ENCODE measurements around the gene HS3ST1.

The HS3ST1 gene

DNA sequence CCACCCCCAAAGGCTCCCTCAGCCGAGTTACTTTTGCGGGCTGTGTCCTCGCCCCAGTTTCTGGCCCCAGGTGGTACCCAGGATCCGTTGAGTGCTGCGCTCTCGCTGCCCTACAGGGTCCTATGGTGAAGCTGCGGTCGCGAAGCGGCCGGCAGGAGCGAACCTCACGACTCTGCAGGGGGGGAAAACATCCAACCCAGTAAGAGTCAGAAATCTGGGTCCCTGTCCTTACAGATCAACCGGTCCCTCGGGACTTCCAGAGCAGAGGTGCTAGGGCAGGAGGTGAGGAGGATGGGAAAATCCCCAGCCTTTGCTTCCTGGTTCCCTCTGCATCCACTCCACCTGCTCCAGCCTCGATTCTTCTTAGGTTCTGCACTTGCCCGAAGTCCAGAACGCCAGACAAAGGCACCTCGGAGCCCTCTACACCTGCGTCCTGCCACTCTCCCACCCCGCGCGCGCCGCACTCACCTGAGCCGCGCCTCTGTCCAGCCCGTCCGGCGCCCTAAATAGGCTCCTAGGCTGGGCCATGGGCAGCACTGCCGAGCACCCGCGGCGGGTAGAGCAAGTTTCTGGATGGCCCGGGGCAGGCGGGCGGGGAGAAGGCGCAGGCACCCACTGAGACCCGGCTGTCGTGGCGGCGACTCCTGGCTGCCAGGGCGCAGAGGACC lies at the start of gene HS3ST1:
Gene HS3ST1, minus strand, starts transcription at position 664 of the 668 bp plus-strand sequence. CDS start 28,889 bp downstream, outside the sequence.
- DNase-seq: peak in 1 of 2 donors; percentile 1

DNA sequence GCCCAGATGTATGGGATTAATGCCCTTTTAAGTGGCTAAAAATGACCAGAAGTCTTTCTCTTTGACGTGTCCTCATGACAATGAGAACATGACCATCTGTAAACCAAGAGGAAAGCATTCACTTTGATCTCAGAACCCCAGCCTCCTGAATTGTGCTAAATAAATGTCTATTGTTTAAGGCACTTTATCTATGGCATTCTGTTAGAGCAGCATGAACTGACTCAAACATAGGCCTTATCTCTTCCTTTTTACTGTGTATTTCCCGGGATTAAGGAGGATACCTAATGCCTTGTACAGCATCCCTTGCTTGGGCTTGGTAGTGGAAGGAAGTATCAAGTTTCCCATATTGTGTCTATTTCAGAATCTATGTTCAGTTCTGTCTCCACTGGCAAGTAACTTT lies 47.2 kb upstream of the HS3ST1 start:
- no peak for DNase-seq

DNA sequence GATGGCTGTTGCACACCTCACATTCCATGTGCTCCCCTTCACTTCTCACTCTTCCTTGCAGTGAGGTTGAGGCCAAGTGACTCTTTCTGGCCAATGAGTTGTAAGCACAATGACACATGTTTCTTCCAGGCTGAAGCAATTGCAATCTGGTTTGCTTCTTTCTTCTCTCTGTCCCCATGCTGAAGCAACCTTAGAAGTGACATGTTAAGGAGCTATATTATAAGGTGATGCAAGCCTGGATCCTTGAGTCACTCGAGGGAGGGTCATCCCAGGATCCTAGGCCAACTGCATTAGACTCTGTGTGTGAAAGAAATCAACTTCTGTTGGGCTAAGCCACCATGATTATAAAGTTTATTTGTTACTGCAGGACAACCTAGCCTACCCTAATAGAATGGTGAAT lies 45.5 kb upstream of the HS3ST1 start:
- no peak for DNase-seq

DNA sequence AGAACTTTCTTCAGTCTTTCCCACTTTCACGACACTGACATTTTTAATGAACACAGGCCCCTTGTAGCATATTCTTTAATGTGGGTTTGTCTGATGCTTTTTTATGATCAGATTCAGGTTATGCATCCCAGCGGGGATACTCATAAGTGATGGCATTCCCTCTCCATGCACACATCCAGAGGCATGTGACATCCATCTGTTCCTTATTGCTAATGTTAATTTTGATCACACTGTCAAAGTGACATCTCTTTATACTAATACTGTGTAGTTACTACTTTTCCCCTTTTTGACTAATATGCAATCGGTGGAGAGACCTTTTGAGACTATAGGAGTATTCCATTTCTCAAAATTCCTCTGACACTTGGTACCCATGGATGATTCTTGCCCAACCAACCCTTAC lies 43.8 kb upstream of the HS3ST1 start:
- no peak for DNase-seq

DNA sequence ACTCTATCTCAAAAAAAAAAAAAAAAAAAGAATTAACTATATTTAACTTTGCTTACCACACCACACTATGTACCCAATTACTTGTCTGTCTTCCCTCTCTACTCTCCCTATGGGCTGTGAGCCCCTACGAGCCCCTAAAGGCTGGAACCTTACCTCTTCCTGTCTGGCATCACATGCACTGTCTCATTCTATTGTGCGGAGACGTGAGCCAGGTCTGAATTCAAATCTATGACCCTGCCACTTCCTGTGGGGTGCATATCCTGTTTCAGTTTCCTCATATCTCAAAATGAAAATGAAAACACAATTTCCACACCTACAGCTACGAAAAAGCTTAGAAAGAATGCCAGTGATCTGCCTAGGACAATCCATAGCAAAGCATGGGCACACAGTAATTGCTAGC lies 42.9 kb upstream of the HS3ST1 start:
- DNase-seq: peak; percentile 44 to 52

DNA sequence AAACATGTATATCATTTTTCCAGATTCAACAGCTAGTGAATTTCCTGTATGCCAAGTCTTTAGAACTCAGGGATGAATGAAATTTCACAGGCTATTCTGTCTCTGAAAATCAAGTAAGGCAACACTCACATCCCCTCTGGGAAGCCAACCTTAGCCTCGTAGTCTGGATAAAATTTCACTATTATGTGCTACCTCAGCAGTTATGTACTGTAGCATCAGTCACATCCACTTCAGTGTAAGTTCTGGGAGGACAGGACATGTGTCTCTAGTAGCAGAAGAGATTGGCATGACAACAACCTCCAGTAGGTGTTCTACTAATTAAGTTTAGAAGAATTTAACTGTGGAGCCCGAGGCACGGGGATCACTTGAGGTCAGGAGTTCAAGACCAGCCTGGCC lies 42.4 kb upstream of the HS3ST1 start:
- DNase-seq: no peak

DNA sequence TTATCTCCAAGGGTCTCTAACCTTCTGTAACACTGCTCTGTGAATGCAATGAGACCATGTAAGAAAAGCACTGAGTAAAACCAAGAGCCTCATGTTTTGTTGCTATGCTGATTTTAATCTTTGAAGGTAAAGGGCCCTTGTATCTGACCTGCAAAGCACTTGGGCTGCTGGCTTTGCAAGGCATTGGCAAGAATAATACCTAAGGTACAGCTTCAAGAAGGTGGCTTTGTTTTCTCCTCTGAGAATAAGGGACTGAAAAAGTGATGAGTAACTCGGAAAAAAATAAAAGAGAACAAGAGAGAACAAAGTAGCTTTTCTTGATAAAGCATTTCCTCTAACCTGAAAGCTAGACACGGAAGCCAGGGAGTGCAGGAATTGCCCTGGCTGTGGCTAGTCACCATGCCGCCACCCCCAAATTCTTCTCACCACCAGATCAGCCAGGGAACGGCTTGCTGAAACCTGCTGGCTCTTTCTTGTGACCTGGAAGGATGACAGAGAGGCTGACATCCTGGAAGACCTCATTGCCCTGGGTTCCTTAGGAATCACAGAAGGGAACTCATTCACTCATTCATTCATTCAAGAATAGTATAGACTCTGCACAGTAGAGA lies 41.8 kb upstream of the HS3ST1 start:
- DNase-seq: peak; percentile 11 to 14

DNA sequence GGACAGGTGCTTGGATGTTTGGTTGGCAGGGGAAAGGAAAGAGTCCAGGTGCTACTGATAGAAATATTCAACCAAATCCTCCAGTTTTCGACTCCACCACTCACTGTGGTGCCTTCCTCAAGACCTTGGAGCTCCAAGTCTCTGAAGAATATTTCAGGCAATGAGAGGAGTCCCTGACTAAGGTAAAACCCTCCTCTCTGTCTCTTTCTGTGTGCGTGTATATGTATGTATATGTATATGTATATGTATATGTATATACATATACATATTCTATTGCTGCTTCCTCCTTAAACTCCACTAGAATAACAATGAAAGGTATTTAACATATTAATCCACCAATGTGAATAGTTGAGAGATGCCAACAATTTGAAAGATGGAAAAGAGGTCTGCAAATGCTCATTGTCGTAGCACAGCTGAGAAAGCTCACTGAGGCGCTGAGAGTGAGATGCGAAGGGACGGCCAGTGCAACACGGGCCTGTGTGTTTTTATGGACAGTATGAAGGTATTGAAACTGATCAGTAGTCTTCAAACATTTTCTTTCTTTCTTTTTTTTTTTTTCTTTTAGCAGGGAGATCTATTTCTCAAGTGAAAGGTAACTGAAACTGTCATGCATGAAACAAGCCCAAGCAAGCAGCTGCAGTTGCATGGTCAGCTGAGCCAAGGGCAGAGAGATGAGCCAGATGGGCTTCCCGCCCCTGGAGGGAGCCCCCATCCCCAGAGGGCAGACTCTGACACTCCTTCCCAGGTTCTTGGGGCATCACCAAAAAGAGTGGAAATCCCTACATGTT lies 41.1 kb upstream of the HS3ST1 start:
- no peak for DNase-seq

DNA sequence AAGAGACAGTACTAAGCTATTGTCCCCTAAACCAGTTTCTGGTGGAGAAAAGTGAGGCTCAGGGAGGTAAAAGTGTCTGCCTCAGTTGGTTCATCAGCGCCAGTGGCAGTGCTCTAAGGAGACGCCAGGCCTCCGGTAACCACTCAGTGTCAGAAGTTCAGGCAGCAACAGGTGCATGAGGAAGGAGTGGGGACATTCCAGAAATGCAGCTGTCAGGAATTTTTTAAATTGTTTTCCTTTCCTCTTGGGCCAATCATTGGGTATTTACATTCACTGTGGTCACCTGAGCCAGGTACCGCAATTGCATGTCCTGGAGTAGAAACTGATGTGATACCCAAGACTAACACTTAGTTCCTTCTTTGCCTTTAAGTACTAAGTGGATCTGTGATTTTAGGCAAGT lies 40.2 kb upstream of the HS3ST1 start:
- DNase-seq: no peak

DNA sequence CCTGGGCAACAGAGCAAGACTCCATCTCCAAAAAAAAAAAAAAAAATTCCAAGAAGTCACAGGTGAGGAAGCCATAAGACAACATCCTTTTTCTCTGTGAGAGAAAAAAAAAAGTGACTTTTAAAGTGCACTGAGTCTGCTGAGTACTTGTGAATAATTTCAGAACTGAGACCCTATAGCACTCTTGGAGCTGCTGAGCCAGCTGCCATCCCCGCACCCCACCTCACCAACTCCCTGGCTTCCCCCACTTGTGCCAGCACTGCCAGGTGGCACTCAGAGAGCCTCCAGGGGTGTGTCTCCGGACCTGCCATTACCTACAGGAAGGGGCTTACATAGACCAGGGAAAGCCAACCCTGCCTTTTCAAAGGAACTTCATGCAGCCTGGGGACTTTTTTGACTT lies 39.2 kb upstream of the HS3ST1 start:
- DNase-seq: no peak

DNA sequence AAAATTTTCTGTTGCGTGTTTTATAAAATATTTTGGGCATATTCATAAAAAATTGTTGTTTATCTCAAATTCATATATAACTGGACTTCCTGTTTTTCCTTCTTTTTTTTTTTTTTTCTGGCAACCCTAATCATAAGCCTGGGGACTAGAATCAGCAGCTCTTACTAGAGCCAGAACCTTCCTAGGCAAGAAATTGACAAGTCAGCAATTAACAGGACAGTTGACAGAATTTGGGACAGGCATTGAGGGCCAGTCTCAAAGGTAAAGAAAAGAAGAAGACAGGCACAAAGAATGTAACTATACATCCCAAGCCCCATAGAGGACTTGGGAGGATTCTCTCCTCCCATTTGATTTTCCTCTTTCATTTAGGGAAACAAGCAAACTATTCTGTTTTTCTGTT lies 35.0 kb upstream of the HS3ST1 start:
- no peak for DNase-seq

DNA sequence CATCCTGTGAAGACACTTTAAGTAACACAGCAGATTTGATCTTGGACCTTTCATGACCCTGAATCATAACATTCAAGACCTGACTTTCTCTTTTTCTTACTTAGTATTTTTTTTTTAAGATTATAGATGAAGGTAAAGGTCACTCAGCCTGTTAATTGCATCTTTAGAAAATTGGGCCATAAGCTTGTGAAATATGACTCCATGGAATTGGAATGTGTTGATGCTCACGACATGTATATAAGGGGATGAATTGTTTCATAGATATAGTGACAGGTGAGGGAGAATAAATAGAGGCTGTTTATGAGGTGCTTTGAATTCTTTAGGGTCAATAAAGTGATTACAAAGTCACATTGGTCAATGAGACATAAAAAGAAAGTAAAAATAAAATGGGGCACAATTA lies 27.7 kb upstream of the HS3ST1 start:
- DNase-seq: no peak

DNA sequence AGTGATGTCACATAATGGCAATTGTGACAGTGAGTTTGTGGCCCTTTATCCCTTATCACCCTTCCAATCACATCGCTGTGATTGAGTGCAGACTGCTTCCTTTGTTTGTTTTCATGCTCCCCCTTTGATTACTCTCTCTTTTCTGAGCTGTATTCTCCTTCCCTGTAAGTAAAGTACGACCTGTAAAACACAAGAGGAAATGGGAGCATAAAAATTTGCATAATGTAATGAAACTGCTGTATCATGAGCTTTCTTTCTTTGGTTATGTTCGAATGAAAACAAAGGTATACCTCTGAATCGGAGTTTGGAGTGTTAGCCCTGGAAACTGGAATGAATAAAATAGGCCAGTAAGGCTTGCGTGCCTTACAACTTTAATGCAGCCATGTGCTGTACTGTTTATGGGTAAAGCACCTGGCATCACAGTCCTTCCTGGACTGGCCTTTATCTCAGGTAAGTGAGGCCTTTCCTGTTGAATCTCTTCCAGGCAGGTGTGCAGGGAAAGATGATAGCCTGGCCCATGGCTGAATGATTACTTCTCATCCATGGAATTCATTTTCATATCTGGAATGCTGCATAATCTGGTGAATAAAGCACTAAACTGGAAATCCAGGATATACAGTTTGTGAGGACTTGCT lies 26.6 kb upstream of the HS3ST1 start:
- DNase-seq: no peak

DNA sequence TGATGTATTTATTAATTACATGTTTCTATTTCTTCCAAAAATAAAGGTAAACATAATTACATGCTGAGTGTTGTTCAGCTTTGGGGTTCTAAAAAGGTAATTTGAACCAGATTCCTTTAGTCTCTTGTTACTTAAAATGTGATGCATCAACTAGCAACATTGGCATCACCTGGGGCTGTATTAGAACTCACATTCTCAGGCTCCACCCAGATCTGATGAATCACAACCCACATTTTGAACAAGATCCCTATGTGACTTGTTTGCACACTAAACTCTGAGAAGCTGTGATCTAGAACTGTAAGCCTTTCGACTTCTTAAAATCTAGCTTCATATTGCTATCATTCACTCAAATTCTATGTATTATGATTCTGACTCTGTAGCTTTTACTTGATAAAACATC lies 23.0 kb upstream of the HS3ST1 start:
- DNase-seq: no peak

DNA sequence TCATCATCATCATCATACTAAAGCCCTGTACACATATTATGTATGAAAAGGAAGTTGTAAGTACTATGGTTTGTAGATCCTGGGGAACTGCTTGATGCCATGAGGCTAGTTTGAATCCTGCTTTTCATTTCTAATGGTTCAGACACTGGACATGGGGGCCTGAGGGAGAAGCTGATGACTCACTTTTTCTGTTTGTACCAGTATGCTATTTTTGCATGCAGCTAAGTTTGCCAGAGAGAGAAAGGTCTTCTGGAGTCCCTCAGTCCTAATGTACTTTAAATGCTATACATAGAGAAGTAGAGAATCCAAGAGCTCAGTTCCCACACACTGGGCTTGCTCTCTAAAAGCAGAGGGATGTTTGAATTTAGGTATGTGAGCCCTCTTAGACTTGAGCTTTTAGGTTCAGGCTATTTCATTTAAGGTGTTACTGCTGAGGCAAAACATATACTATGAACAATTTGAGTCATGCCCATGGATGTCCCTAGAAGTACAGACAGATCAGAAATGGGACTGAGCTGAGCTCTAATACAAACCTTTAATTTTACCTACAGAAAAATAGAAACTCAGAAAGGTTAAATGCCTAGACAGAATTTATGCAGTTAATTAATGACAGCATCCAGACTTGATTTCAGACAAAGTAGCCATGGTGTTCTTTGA lies 17.6 kb upstream of the HS3ST1 start:
- no peak for DNase-seq

DNA sequence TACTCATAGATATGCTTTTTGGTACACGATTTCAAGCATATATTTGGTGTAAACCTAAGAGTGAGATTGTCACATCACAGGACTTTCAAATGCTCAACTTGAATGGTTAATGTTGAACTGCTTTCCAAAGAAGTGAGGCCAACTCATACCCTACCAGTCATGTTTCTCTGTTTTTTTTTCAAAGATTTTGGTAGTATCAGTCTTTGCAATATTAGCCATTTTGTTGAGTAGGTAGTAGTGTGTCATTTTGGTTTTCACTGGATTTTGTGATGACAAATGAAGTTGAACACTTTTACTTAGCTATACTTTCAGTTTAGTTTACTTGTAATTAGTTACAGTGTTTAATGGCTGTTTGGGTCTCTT lies 12.5 kb upstream of the HS3ST1 start:
- DNase-seq: no peak

DNA sequence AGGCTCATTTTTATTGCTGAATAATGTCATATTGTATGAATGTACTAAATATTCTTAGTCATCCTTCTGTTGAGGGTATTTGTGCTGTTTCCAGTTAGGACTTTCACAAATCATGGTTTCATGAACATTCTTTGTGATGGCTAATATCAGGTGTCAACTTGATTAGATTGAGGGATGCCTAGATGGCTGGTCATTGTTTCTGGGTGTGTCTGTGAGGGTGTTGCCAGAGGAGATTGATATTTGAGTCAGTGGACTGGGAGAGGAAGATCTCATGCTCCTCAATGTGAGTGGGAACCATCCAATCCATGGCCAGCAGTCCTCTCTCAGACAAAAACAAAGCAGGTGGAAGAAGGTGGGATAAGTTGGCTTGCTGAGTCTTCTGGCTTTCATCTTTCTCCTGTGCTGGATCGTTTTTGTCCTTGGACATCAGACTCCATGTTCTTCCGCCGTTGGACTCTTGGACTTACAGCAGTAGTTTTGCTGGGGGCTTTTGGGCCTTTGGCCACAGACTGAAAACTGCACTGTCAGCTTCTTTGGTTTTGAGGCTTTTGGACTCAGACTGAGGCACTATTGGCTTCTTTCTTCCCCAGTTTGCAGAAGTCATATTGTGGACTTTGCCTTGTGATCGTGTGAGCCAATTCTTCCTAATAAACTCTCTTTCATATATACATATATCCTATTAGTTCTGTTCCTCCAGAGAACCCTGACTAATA lies 11.9 kb upstream of the HS3ST1 start:
- DNase-seq: no peak

DNA sequence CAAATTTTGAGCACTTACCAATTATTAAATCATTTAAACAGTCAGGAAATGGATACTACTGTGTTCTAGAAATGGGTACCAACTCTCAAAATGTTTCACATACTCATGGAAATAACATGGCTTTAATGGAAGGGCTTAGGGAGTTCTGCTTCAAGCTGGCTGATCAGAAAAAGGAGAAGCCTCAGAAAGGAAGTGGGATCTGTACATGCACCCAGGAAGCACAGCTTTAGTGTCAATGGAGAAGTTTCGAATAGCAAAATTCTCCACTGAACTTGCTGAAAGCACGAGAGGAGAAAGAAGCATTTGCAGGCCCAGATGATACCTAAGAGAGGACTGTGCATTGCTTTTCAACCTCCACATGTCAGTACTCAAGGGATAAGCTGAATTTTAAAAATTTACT lies 11.1 kb upstream of the HS3ST1 start:
- no peak for DNase-seq

DNA sequence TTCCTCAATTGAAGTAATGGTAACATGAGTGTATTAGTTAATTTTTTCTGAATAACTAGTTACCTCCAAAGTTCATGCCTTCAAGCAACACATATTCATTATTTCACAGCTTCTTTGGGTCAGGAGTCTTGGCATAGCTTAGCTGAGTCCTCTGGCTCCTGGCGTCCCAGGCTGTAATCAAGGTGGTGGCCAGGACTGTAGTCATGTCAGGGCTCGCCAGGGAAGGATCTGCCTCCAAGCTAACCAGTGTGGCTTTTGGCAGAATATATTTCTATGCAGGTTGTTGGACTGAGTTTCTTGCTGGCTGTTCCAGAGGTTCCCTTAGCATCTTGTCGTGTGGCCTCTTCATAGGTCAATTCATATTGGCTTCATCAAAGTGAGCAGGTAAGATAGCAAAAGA lies 10.0 kb upstream of the HS3ST1 start:
- no peak for DNase-seq

DNA sequence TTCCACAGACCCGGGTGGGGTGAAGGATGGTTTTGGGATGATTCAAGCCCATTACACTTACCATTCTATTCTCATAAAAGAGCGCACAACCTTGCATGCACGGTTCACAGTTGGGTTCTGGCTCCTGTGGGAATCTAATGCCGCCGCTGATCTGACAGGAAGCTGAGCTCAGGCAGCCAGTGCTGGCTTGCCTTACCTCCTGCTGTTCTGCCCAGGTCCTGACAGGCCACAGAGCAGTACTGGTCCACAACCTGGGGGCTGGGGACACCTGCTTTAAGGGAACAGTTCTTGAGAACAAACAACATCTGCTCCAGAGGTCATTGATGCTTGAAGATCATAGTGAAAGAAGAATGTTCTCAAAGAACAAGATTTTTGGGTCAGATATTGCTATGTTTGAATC lies 8.0 kb upstream of the HS3ST1 start:
- no peak for DNase-seq

DNA sequence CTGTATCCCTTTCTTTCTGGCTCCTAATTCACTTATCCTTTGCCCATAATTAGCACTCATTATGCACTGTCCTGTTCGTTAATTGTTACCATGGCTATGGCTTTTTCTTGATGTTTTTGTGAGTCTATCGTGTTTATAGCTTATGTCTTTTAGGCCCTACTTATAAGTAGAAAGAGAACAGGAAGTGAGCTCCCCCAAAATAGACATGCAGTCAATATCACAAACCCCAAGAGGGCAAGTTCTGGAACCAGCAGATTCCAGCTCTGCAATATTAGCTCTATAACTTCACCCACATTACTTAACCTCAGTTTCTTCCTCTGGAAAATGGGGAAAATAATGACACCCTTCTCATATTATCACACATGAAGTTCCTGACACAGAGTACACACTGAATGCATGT lies 7.4 kb upstream of the HS3ST1 start:
- no peak for DNase-seq

DNA sequence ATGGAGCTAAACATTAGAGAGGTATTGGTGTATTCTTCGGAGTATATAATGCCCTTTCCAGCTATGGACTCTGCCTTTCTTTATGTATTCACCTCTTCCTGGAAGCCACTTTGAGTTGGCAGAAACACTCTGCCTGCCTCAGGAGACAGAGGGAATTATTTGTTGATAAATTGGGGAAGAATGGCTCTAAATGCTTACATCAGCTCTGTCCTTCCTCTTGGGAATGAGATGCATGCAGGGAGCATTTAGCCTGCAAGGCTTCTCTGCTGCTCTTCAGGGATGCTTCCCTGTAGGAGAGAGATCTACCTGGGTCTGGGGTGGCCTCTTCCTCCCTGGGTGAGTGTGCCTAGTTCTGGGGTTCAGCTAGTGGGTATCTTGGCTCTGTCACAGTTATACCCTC lies 6.9 kb upstream of the HS3ST1 start:
- no peak for DNase-seq

DNA sequence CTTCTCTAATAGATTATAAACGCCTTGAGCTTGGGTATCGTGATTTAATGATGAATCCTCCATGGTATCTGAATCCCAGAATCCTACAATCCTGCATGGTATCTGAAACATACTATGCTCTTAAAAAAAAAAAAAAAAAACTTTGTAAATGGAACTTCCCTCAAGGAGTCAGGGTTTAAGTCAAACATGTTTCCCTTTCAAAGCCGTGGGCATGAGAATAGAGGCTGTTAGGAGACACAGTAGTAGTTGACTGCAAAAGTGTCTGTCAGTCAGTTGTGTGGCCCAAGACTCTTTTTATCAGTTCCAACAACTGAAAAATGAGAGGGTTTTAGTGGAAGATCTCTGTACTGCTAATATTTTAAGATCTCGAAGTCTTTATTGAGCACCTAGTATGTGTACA lies 2.4 kb upstream of the HS3ST1 start:
- DNase-seq: no peak
